Fibroblast of pulmonary artery (primary cell): ENCODE results near the gene STXBP5.
A peak's percentile ranks its signal among the peaks of the same experiment; 100 is the strongest.

Experiments used
- DNase-seq: peaks from one replicate; pipeline ENCODE4 v3.0.0-alpha.2; 2010; ENCODE audit warnings: low read depth
- H3K4me3 ChIP-seq: replicated peaks from 2 replicates; pipeline ENCODE4 v1.5.1; 2011; ENCODE audit warnings: low read depth, mild to moderate bottlenecking, control low read depth, low read length, moderate library complexity
- CTCF ChIP-seq: IDR thresholded peaks from 2 replicates; pipeline ENCODE4 v1.5.1; 2011; ENCODE audit warnings: mild to moderate bottlenecking, control low read depth, low read length, inconsistent platforms; ENCODE audit errors: missing control alignments

The STXBP5 gene

DNA sequence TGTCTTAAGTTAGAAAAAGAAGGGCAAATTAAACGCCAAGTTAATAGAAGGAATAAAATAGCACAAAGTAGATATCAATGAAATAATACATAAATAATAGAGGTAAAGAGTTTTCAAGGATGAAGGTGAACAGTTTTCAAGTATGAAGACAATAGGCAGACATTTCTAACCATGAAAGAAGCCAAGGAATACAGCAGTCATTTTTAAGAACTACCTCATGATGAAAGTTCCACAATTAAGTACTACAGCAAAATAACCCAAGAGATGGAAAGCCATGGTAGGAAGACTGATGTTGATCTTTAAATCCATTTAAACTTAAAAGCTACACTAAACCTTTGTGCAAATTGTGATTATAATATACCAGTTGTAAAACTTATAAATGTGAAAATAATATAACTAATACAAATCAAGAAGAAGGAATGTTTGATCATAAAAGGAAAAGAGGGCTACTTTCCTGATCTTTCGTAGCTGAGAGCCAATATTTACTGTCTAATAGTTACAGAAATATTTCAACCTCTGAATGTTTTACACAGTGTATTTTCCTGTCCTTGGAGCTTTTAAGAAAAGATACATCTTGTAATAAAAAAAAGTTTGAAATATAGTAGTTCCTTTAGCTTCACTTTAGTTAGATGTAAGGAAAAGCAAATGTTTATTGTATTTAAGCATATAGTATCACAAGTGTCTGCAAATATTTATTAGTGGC is 143.1 kb downstream of the STXBP5 start:
- TF ChIP-seq CTCF = no peak
- no peak for DNase-seq
- no peak overlapping the region for H3K4me3 ChIP-seq

DNA sequence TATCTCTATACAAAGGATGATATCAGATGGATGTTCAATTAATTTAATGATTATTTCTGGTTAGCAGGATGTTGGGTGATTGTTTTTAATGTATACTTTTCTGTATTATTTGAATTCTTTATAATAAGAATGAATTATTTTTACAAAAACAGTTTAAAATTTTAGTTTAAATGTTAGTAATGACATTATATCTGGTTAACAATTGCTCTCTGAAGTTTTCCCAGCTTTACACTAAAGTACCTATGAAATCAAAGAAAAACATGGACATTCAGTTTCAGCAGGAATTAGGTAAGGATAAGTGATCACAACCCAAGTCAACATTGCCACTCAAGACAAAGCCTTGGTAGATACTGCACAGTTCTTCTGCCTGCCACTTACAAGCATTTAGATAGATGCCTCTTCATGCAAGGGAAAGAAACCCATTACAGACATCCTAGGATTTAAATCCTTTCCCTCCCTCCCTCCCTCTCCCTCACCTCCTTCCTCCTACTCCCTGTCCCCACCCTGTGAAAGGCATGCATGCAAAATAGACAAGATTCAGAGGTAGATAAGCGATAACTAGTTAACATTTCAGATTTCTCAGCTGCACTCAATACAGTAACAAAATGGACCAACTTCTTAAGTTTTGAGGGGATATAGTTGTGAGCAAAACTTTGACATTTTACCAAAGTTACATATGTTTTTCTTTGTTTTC is 143.8 kb downstream of the STXBP5 start:
- no peak overlapping the region for H3K4me3 ChIP-seq
- no peak for TF ChIP-seq CTCF
- no peak for DNase-seq

DNA sequence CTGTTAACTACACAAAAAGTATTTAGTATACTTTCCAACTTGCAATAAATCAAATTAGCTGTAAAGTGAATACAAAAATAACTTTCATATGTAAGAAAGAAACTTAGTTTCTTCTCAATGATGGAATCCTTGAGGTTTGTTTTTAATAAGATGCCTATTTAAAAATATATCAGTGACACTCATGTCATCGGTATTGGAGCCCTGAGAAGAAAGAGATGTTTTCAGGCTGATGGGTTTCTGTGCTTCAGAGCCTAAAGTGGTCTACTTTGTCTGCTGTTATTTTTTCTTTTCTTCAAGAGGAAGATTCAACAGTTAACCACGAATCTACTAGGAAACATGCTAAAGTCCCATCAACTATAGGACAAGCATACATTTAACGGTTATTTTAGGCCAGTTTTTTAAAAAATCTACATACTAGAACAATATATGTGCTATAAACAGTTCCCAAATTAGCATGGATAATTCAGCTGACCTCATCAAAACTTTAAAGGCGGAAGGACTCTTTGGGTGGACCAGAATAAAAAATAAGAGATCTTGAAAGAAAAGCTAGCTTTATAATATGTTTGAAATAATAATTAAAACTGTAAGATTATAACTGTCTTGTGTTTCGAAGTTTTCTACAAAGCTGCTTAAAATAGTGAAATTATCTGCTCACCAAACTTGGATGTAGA is 157.2 kb downstream of the STXBP5 start:
- no peak overlapping the region for H3K4me3 ChIP-seq
- no peak for TF ChIP-seq CTCF
- DNase-seq = no peak

DNA sequence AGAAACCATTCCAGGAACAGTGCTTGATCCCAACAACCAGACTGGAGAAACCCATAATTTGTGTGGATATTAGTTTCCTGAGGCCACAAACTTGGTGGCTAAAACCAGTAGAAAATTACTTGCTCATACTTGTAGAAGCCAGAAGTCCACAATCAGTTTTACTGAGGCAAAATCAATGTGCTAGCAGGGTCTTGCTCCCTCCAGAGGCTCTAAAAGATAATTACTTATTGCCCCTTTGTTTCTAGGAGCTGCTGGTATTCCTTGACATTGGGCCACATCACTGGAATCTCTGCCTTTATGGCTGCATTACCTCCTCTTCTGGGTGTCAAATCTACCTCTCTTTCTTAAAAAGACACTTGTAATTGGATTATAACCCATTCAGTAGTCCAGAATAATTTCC is 162.1 kb downstream of the STXBP5 start:
- TF ChIP-seq CTCF = peak; percentile 0
- DNase-seq = no peak
- no peak overlapping the region for H3K4me3 ChIP-seq

GRCh38 chr6:147371325-147371724 is 167.1 kb downstream of the STXBP5 start:
- DNase-seq = no peak
- no peak for TF ChIP-seq CTCF

DNA sequence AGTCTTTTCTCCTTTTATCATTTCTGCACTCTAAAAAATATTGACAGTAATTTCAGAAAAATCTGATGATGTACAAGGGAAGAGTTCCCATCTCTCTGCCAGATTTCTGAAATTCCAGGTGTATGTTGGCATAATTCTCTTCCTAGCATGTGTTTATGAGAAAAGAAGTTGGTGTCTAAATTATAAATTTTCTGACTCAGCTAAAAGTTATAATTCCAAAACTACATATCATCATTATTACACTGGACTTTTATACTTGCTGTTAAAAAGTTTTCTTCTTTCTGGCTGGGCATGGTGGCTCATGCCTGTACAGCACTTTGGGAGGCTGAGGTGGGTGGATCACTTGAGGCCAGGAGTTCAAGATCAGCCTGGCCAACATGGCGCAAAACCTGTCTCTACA is 168.6 kb downstream of the STXBP5 start:
- no peak for TF ChIP-seq CTCF
- no peak for DNase-seq
- no peak overlapping the region for H3K4me3 ChIP-seq

More at GRCh38 chr6:147371325-147371724, 167.1 kb downstream of the STXBP5 start:
- no peak overlapping the region for H3K4me3 ChIP-seq
